Natural killer cell treated with Interleukin-12 subunit alpha and Interleukin-12 subunit beta and Interleukin-15 and Interleukin-18, amount 100 ng/mL, for 72 hours (primary cell): ENCODE measurements around the gene C2orf68. TPM values are rescaled to one million over a fixed set of nuclear protein-coding genes. Genes with fewer than 3 reads are reported as not detected.
"Not testable (repeated sequence)": the region's sequence is repeated elsewhere in the genome, so short reads cannot be mapped to it uniquely, and the experiment has no call there.

Source experiments
- ATAC-seq, 2 donors: fragments of 150-1000 bp; cut with Tn5 transposase in 1 of 2; sonication (Bioruptor Pico), chemical (Tn5 transposase) in 1 of 2; 2 replicates each; pipeline ENCODE4 v1.10.0; 2021
- DNase-seq: peaks from one replicate; pipeline ENCODE4 v3.0.0; 2022; ENCODE audit warnings: low spot score
- H3K27ac Mint-ChIP-seq, 2 donors: 1 replicate in 1 of 2; 2 replicates in 1 of 2; pipeline ENCODE4 v1.8.0; 2022; ENCODE audit warnings: mixed read lengths in 2 of 2, mild to moderate bottlenecking in 1 of 2, moderate library complexity in 1 of 2
- H3K27me3 Mint-ChIP-seq, 2 donors: 1 replicate in 1 of 2; 2 replicates in 1 of 2; pipeline ENCODE4 v1.8.0; 2022; ENCODE audit warnings: mixed read lengths in 2 of 2
- H3K36me3 Mint-ChIP-seq: one replicate; pipeline ENCODE4 v1.8.0; 2022; ENCODE audit warnings: mixed read lengths
- H3K4me1 Mint-ChIP-seq, 2 donors: 1 replicate in 1 of 2; 2 replicates in 1 of 2; pipeline ENCODE4 v1.8.0; 2022; ENCODE audit warnings: low read depth in 2 of 2, mixed read lengths in 2 of 2, mild to moderate bottlenecking in 1 of 2
- H3K4me3 Mint-ChIP-seq: one replicate; pipeline ENCODE4 v1.8.0; 2022; ENCODE audit warnings: mixed read lengths
- H3K9me3 Mint-ChIP-seq: 2 replicates; pipeline ENCODE4 v1.8.0; 2022; ENCODE audit warnings: mixed read lengths
- total RNA-seq, 2 donors: library from RNA; stranded (reverse); gene quantifications; one replicate each; pipeline ENCODE4 v1.2.3, GENCODE V29; 2022

Gene C2orf68
- total RNA-seq, 2 donors from 2014 or later = 29.1 to 29.2 TPM

- Mint-ChIP-seq H3K27ac (peak overlapping the region; percentile 90 to 94), H3K27me3 (no peaks in the 10 kb centered on the region), H3K4me1 (peaks cover 35 to 37% of the 10 kb centered on the region in 2 donors), H3K9me3 (no peaks in the 10 kb centered on the region), H3K36me3 (peaks cover 13% of the 10 kb centered on the region), H3K4me3 (peak overlapping the region; percentile 95)
- DNase-seq (peak; percentile 62), ATAC-seq (peak; percentile 57 to 59)
These were observed 33.4 kb downstream of the C2orf68 start for GRCh38 chr2:85578243-85579180.

DNA sequence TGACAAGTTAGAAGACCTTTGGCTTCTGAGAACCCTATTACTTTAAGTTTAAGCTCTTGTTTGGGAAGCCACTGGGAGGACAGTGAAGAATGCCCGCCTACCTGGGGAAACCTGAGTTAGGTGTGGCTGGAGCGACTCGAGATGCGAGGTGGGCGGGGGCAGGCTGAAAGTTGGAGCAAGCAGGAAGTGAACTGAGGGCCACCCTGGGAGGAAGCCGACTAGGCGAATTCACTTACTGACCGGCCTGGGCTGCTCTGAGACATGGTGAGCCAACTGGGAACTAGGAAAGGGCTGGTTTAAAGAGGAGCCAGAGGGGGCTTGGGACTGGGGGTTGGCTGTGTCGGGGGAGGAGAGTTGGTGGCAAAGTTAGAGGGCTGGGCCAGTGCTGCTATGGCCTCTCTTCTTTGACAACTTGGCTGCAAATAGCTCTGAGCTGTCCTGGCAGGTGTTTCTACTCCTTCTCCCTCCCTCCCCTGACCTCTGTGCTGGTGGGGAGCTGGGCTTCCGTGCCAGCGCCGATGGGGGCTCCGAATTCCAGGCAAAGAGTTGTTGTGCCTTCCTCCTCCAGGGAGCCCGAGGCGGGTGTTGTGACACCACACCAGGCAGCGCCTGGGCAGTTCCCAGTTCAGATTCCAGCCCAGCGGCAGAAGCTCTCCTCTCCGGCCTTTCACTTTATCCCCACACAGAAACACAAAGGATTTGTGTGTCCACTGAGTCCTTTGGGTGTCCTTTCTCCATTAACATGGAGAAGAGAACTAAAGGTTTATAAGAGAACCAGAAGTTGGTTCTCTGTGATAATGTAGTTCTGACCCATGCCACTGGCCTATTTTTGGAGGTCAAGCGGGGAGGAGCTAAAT lies 34.3 kb downstream of the C2orf68 start, which contains the start of gene VAMP8:
VAMP8 (plus strand) TSS at position 201 of the 857 bp plus-strand sequence; CDS start at position 262, 61 bp downstream.
- no peaks in the 10 kb centered on the region for H3K27me3 Mint-ChIP-seq
- peak within 1 kb of the TSS; percentile 90 to 94 for H3K27ac Mint-ChIP-seq
- H3K4me1 Mint-ChIP-seq = peaks cover 29 to 30% of the 10 kb centered on the region in 2 donors
- peak within 1 kb of the TSS; percentile 95 for H3K4me3 Mint-ChIP-seq
- ATAC-seq (peak; percentile 84 to 88), DNase-seq (peak; percentile 74)
- no peaks in the 10 kb centered on the region for H3K9me3 Mint-ChIP-seq
- H3K36me3 Mint-ChIP-seq = peaks cover 12% of the 10 kb centered on the region

- DNase-seq = peak; percentile 47
- Mint-ChIP-seq H3K36me3 (peaks cover 6% of the 10 kb centered on the region), H3K27me3 (no peaks in the 10 kb centered on the region), H3K9me3 (no peaks in the 10 kb centered on the region), H3K27ac (peak overlapping the region; percentile 90 to 94), H3K4me1 (peaks cover 25 to 27% of the 10 kb centered on the region in 2 donors), H3K4me3 (peak overlapping the region; percentile 95)
- no peak for ATAC-seq
These were observed 34.8 kb downstream of the C2orf68 start for GRCh38 chr2:85577063-85577385.

DNA sequence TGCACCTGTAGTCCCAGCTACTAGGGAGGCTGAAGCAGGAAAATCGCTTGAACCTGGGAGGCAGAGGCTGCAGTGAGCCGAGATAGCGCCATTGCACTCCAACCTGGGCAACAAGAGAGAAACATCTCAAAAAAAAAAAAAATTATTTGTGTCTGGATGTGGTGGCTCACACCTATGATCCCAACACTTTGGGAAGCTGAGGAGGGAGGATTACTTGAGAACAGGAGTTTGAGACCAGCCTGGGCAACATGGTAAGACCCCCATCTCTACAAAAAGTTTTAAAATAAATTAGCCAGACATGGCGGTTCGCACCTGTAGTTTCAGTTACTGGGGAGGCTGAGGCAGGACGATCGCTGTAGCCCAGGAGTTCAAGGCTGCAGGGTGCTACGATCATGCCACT lies 36.1 kb downstream of the C2orf68 start:
- no peak overlapping the region for H3K4me3 Mint-ChIP-seq
- peaks cover 18 to 27% of the 10 kb centered on the region in 2 donors for H3K4me1 Mint-ChIP-seq
- no peak overlapping the region for H3K27ac Mint-ChIP-seq
- H3K9me3 Mint-ChIP-seq = no peaks in the 10 kb centered on the region
- ATAC-seq (no peak), DNase-seq (peak; percentile 2)
- peaks cover 0 to 3% of the 10 kb centered on the region in 2 donors for H3K27me3 Mint-ChIP-seq
- H3K36me3 Mint-ChIP-seq = no peaks in the 10 kb centered on the region

- Mint-ChIP-seq H3K27ac (no peak overlapping the region), H3K4me3 (no peak overlapping the region)
These were observed 45.6 kb downstream of the C2orf68 start for GRCh38 chr2:85566265-85566664.

GRCh38 chr2:85564144-85564563 lies 47.7 kb downstream of the C2orf68 start:
- ATAC-seq = no peak
- no peaks in the 10 kb centered on the region for H3K9me3 Mint-ChIP-seq
- peak overlapping the region in 1 of 2 donors; percentile 5 for H3K27ac Mint-ChIP-seq
- H3K4me1 Mint-ChIP-seq = peaks cover 11 to 21% of the 10 kb centered on the region in 2 donors
- H3K4me3 Mint-ChIP-seq = no peak overlapping the region
- DNase-seq = no peak
- no peaks in the 10 kb centered on the region for H3K27me3 Mint-ChIP-seq
- H3K36me3 Mint-ChIP-seq = no peaks in the 10 kb centered on the region

More at GRCh38 chr2:85566265-85566664, 45.6 kb downstream of the C2orf68 start:
- H3K36me3 Mint-ChIP-seq = no peaks in the 10 kb centered on the region
- ATAC-seq (no peak), DNase-seq (no peak)
- H3K27me3 Mint-ChIP-seq = peaks cover 5 to 13% of the 10 kb centered on the region in 2 donors
- peaks cover 5 to 6% of the 10 kb centered on the region in 2 donors for H3K4me1 Mint-ChIP-seq
- no peaks in the 10 kb centered on the region for H3K9me3 Mint-ChIP-seq

GRCh38 chr2:85561280-85562212 lies 50.3 kb downstream of the C2orf68 start, which contains the start of gene GGCX:
GGCX (minus strand) TSS chr2:85561493; CDS start chr2:85561428, 65 bp downstream.
- DNase-seq (peak; percentile 93), ATAC-seq (peak; percentile 97 to 98)
- peak within 1 kb of the TSS; percentile 89 to 96 for H3K27ac Mint-ChIP-seq
- peak within 1 kb of the TSS; percentile 98 for H3K4me3 Mint-ChIP-seq
- H3K4me1 Mint-ChIP-seq = peaks cover 11 to 21% of the 10 kb centered on the region in 2 donors
- H3K9me3 Mint-ChIP-seq = no peaks in the 10 kb centered on the region
- peaks cover 6% of the 10 kb centered on the region for H3K36me3 Mint-ChIP-seq
- H3K27me3 Mint-ChIP-seq = no peaks in the 10 kb centered on the region

DNA sequence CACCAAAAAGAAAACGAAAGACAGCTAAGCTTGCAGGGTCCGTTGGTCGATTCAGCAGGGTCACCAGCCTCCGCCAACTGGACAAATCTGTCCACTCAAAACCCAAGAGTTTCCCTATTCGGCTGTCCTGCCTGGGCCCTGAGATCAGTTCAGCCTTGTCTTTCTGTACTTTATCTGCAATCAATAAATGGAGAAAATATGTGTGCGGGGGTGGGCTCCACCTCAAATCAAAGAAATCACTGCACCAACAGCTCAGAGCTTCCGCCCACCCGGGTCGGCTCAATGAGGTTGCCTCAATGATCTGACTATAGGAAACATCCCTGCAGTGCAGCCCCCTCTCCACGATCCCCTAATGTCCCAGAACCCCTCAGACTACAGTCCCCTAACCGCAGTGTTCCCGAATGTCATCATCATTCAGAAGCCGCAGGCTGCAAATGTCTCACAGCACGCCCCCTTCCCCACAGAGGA lies 51.0 kb downstream of the C2orf68 start:
- H3K36me3 Mint-ChIP-seq = peaks cover 6% of the 10 kb centered on the region
- DNase-seq (no peak), ATAC-seq (peak in 1 of 2 donors; percentile 50)
- H3K27ac Mint-ChIP-seq = peak overlapping the region; percentile 89 to 96
- no peaks in the 10 kb centered on the region for H3K9me3 Mint-ChIP-seq
- H3K27me3 Mint-ChIP-seq = no peaks in the 10 kb centered on the region
- peak overlapping the region; percentile 98 for H3K4me3 Mint-ChIP-seq
- peaks cover 11 to 21% of the 10 kb centered on the region in 2 donors for H3K4me1 Mint-ChIP-seq

DNA sequence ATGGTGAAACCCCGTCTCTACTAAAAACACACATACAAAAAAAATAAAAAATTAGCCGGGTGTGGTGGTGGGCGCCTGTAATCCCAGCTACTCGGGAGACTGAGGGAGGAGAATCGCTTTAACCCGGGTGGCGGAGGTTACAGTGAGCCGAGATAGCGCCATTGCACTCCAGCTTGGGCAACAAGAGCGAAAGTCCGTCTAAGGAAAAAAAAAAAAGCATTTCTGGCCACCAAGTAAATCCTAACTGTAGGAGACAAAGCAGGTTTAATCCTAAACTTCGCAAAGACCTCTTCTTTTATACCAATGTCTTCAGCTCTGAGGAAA lies 51.5 kb downstream of the C2orf68 start:
- H3K9me3 Mint-ChIP-seq, DNase-seq, H3K36me3 Mint-ChIP-seq, H3K27me3 Mint-ChIP-seq, ATAC-seq: not testable (repeated sequence)
- H3K4me3 Mint-ChIP-seq = peak overlapping the region; percentile 98
- peak overlapping the region in 1 of 2 donors; percentile 96 for H3K27ac Mint-ChIP-seq
- H3K4me1 Mint-ChIP-seq = peaks cover 11 to 21% of the 10 kb centered on the region in 2 donors

- Mint-ChIP-seq H3K36me3 (peaks cover 6% of the 10 kb centered on the region), H3K9me3 (no peaks in the 10 kb centered on the region), H3K27ac (no peak overlapping the region), H3K27me3 (no peaks in the 10 kb centered on the region), H3K4me1 (peaks cover 9 to 21% of the 10 kb centered on the region in 2 donors), H3K4me3 (no peak overlapping the region)
- ATAC-seq (no peak), DNase-seq (no peak)
These were observed 53.7 kb downstream of the C2orf68 start for GRCh38 chr2:85558160-85558559.

DNA sequence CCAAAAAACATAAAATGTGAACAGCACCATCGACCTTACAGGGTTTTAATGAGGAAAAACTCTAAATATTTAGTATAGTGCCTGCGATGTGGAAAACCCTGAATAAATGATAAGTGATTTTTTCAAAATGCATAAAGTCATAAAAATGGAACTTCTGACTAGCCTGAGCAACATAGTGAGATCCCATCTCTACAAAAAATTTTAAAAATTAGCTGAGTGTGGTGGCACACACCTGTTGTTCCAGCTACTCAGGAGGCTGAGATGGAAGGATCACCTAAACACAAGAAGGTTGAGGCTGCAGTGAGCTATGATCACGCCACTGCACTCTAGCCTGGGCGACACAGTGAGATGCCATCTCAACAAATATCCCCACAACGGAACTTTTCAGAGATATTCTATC lies 54.7 kb downstream of the C2orf68 start:
- DNase-seq (no peak), ATAC-seq (no peak)
- H3K36me3 Mint-ChIP-seq = peaks cover 6% of the 10 kb centered on the region
- peaks cover 10 to 24% of the 10 kb centered on the region in 2 donors for H3K4me1 Mint-ChIP-seq
- H3K4me3 Mint-ChIP-seq = no peak overlapping the region
- H3K9me3 Mint-ChIP-seq = no peaks in the 10 kb centered on the region
- no peaks in the 10 kb centered on the region for H3K27me3 Mint-ChIP-seq
- H3K27ac Mint-ChIP-seq = no peak overlapping the region
